ENCODE results near the gene VSTM2L. TPM values are rescaled to one million over a fixed set of nuclear protein-coding genes. Genes with fewer than 3 reads are reported as not detected.

VSTM2L gene
- polyA plus RNA-seq, 1 of the 3 experiments (the other 2 are of a cell fraction): 5.1 TPM

DNA sequence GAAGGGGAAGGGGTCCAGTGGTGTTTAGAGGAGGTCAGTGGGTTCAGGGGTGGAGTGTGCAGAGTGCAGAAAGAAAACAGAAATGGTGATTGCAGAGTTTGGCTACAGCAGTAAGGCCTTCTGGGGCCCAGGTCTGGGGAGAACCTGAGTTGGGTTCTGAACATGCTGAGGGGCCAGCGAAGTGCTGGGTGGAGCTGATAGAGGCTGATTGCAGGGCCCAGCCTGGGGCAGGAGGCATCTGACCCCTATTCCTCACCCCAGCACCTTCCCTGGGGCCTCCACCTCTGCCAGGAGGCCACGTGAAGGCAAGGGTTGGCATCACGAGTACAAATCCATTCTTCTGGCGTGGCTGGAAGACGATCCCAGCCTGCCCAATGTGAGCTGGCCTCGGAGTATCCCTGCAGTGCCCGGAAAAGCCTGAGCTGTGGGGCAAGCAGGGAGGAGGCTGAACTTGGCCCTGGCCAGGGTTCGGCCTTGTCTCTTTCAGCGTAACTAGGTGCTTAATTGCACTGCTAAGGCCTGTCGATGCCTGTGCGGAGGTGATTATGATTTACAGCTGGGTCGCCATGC lies 35.3 kb downstream of the VSTM2L start:
- H3K4me3 ChIP-seq (ENCODE audit: low read depth in 2 of 2, low read length in 1 of 2): no peak overlapping the region
- POLR2A ChIA-PET: no interaction called here
- no peaks in the 10 kb centered on the region for H3K9me2 ChIP-seq
- H3K27me3 ChIP-seq (ENCODE audit: insufficient read depth): no peaks in the 10 kb centered on the region
- TF ChIP-seq JUND (IDR thresholded peaks at IDR 0.05) (no peak), GATA2 (CRISPR knock-in tag; IDR thresholded peaks at IDR 0.05) (no peak), TCF12 (IDR thresholded peaks at IDR 0.05) (no peak), ELF1 (IDR thresholded peaks at IDR 0.05) (no peak), EZH2phosphoT487 (IDR thresholded peaks at IDR 0.05; ENCODE audit: borderline replicate concordance, low read depth) (no peak)
- TF ChIP-seq, protein P1, sequence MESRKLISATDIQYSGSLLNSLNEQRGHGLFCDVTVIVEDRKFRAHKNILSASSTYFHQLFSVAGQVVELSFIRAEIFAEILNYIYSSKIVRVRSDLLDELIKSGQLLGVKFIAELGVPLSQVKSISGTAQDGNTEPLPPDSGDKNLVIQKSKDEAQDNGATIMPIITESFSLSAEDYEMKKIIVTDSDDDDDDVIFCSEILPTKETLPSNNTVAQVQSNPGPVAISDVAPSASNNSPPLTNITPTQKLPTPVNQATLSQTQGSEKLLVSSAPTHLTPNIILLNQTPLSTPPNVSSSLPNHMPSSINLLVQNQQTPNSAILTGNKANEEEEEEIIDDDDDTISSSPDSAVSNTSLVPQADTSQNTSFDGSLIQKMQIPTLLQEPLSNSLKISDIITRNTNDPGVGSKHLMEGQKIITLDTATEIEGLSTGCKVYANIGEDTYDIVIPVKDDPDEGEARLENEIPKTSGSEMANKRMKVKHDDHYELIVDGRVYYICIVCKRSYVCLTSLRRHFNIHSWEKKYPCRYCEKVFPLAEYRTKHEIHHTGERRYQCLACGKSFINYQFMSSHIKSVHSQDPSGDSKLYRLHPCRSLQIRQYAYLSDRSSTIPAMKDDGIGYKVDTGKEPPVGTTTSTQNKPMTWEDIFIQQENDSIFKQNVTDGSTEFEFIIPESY (IDR thresholded peaks at IDR 0.05; ENCODE audit: borderline replicate concordance, low read depth): no peak
- H3K36me3 ChIP-seq (replicated peaks in 1 of 2; ENCODE audit: control insufficient read depth in 1 of 2, insufficient read depth in 2 of 2, low read length in 1 of 2): no peaks in the 10 kb centered on the region
- H3K27ac ChIP-seq (ENCODE audit: low read depth in 2 of 2, low read length in 1 of 2): no peak overlapping the region
- H3K9me3 ChIP-seq: no peaks in the 10 kb centered on the region
- H2AFZ ChIP-seq (ENCODE audit: low read depth): no peak overlapping the region
- H4K20me1 ChIP-seq (ENCODE audit: insufficient read depth): no peaks in the 10 kb centered on the region
- no peak overlapping the region for H3K4me2 ChIP-seq
- H3K4me1 ChIP-seq (ENCODE audit: control insufficient read depth in 1 of 2, insufficient read depth in 2 of 2, low read depth in 1 of 2, low read length in 1 of 2): peaks cover 0 to 9% of the 10 kb centered on the region in 2 experiments; a peak in 1 of 4 replicates
- no peak overlapping the region for H3K9ac ChIP-seq
- 85% methylated on average over 9 of the region's 12 CpGs for whole genome bisulfite sequencing (ENCODE audit: low lambda C conversion rate)
- no peaks in the 10 kb centered on the region for H3K79me2 ChIP-seq (ENCODE audit: insufficient read depth)
- no peaks in the 10 kb centered on the region for H3F3A ChIP-seq (replicated peaks; ENCODE audit: insufficient read depth)
- DNase-seq: no peak
- CTCF ChIA-PET: interaction anchor here (0.6 to 2.1 kb wide), 3 partner anchors 14 to 374 kb away, joined by 3 to 9 read pairs (median 3); no protein-coding TSS in a partner anchor

DNA sequence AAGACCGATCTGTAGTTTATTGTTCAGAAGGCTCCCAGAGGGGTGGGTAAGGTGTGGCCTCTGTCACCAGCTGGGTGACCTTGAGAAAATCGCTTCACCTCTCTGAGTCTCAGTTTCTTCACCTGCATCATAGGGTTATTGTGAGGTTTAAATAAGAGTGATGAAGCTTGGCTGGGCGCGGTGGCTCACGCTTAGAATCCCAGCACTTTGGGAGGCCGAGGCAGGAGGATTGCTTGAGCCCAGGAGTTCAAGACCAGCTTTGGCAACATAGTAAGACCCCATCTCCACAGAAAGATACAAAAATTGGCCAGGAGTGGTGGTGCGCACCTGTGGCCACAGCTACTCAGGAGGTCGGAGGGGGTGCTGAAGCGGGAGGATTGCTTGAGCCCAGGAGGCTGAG lies 36.0 kb downstream of the VSTM2L start:
- no peak overlapping the region for H3K4me2 ChIP-seq
- H3K79me2 ChIP-seq (ENCODE audit: insufficient read depth): no peaks in the 10 kb centered on the region
- no peaks in the 10 kb centered on the region for H3K36me3 ChIP-seq (replicated peaks in 1 of 2; ENCODE audit: control insufficient read depth in 1 of 2, insufficient read depth in 2 of 2, low read length in 1 of 2)
- ChIA-PET CTCF (interaction anchor here (1.1 to 2.1 kb wide), 2 partner anchors 137 to 375 kb away, joined by 3 to 9 read pairs; no protein-coding TSS in a partner anchor), POLR2A (no interaction called here)
- no peaks in the 10 kb centered on the region for H3F3A ChIP-seq (replicated peaks; ENCODE audit: insufficient read depth)
- H4K20me1 ChIP-seq (ENCODE audit: insufficient read depth): no peaks in the 10 kb centered on the region
- H3K4me1 ChIP-seq (ENCODE audit: control insufficient read depth in 1 of 2, insufficient read depth in 2 of 2, low read depth in 1 of 2, low read length in 1 of 2): peaks cover 0 to 9% of the 10 kb centered on the region in 2 experiments; a peak in 1 of 4 replicates
- H3K9me2 ChIP-seq: no peaks in the 10 kb centered on the region
- H3K27ac ChIP-seq (ENCODE audit: low read depth in 2 of 2, low read length in 1 of 2): no peak overlapping the region
- H3K4me3 ChIP-seq (ENCODE audit: low read depth in 2 of 2, low read length in 1 of 2): no peak overlapping the region
- no peak overlapping the region for H2AFZ ChIP-seq (ENCODE audit: low read depth)
- no peaks in the 10 kb centered on the region for H3K9me3 ChIP-seq
- H3K27me3 ChIP-seq (ENCODE audit: insufficient read depth): no peaks in the 10 kb centered on the region
- DNase-seq: no peak
- WGBS (ENCODE audit: low lambda C conversion rate): 88% methylated on average over 9 of the region's 9 CpGs
- no peak overlapping the region for H3K9ac ChIP-seq
- no peak for TF ChIP-seq FOXM1 (IDR thresholded peaks at IDR 0.05; ENCODE audit: low read depth)
- TF ChIP-seq, protein P2, sequence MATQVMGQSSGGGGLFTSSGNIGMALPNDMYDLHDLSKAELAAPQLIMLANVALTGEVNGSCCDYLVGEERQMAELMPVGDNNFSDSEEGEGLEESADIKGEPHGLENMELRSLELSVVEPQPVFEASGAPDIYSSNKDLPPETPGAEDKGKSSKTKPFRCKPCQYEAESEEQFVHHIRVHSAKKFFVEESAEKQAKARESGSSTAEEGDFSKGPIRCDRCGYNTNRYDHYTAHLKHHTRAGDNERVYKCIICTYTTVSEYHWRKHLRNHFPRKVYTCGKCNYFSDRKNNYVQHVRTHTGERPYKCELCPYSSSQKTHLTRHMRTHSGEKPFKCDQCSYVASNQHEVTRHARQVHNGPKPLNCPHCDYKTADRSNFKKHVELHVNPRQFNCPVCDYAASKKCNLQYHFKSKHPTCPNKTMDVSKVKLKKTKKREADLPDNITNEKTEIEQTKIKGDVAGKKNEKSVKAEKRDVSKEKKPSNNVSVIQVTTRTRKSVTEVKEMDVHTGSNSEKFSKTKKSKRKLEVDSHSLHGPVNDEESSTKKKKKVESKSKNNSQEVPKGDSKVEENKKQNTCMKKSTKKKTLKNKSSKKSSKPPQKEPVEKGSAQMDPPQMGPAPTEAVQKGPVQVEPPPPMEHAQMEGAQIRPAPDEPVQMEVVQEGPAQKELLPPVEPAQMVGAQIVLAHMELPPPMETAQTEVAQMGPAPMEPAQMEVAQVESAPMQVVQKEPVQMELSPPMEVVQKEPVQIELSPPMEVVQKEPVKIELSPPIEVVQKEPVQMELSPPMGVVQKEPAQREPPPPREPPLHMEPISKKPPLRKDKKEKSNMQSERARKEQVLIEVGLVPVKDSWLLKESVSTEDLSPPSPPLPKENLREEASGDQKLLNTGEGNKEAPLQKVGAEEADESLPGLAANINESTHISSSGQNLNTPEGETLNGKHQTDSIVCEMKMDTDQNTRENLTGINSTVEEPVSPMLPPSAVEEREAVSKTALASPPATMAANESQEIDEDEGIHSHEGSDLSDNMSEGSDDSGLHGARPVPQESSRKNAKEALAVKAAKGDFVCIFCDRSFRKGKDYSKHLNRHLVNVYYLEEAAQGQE (IDR thresholded peaks at IDR 0.05; ENCODE audit: low read depth, low read length): no peak
- TF ChIP-seq NRF1 (IDR thresholded peaks at IDR 0.05; ENCODE audit: low read depth, low read length): no peak
- TF ChIP-seq RFX5 (IDR thresholded peaks at IDR 0.05; ENCODE audit: low read length): no peak
- no peak for TF ChIP-seq ELF1 (IDR thresholded peaks at IDR 0.05)
- TF ChIP-seq, protein P3, sequence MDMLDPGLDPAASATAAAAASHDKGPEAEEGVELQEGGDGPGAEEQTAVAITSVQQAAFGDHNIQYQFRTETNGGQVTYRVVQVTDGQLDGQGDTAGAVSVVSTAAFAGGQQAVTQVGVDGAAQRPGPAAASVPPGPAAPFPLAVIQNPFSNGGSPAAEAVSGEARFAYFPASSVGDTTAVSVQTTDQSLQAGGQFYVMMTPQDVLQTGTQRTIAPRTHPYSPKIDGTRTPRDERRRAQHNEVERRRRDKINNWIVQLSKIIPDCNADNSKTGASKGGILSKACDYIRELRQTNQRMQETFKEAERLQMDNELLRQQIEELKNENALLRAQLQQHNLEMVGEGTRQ (IDR thresholded peaks at IDR 0.05; ENCODE audit: borderline replicate concordance, low read depth, low read length): no peak
- TF ChIP-seq, protein P4, sequence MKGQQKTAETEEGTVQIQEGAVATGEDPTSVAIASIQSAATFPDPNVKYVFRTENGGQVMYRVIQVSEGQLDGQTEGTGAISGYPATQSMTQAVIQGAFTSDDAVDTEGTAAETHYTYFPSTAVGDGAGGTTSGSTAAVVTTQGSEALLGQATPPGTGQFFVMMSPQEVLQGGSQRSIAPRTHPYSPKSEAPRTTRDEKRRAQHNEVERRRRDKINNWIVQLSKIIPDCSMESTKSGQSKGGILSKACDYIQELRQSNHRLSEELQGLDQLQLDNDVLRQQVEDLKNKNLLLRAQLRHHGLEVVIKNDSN (IDR thresholded peaks at IDR 0.05; ENCODE audit: borderline replicate concordance, low read depth): no peak
- no peak for TF ChIP-seq YY1 (IDR thresholded peaks at IDR 0.05; ENCODE audit: low read depth)
- no peak for TF ChIP-seq TAF1 (IDR thresholded peaks at IDR 0.05; ENCODE audit: borderline replicate concordance, low read depth, low read length)
- no peak for TF ChIP-seq MEF2A (IDR thresholded peaks at IDR 0.05; ENCODE audit: borderline replicate concordance, low read depth)
- no peak for TF ChIP-seq SMC3 (IDR thresholded peaks at IDR 0.05; ENCODE audit: low read depth, low read length)
- TF ChIP-seq RAD21 (IDR thresholded peaks at IDR 0.05; ENCODE audit: low read length): no peak
- TF ChIP-seq FOSL2 (IDR thresholded peaks at IDR 0.05; ENCODE audit: borderline replicate concordance, low read depth): no peak
- TF ChIP-seq, protein P5, sequence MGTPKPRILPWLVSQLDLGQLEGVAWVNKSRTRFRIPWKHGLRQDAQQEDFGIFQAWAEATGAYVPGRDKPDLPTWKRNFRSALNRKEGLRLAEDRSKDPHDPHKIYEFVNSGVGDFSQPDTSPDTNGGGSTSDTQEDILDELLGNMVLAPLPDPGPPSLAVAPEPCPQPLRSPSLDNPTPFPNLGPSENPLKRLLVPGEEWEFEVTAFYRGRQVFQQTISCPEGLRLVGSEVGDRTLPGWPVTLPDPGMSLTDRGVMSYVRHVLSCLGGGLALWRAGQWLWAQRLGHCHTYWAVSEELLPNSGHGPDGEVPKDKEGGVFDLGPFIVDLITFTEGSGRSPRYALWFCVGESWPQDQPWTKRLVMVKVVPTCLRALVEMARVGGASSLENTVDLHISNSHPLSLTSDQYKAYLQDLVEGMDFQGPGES (IDR thresholded peaks at IDR 0.05; ENCODE audit: low read depth, low read length): no peak
- no peak for TF ChIP-seq FOXJ3 (CRISPR knock-in tag; IDR thresholded peaks at IDR 0.05)

Data from SK-N-SH (cell line).